Endothelial cell of umbilical vein (primary cell): ENCODE measurements around the gene GPR158. TPM values are rescaled to one million over a fixed set of nuclear protein-coding genes. Genes with fewer than 3 reads are reported as not detected.

Experiments
- BruUV-seq: library from RNA; stranded (reverse); fragments of 400-500 nt; replicated peaks from 2 replicates; lab custom pipeline; 2021; lab: Mats Ljungman, UMichigan
- CTCF ChIA-PET: fragments of 300-600, 350-600 bp; sonication (Branson Sonifier 250); formaldehyde crosslinking; loops from one replicate; lab custom pipeline; 2021; ENCODE audit warnings: antibody characterized with exemption, inconsistent platforms; lab: Charles Lee
- POLR2A ChIA-PET: fragments of 300-600, 350-600 bp; sonication (Branson Sonifier 250); formaldehyde crosslinking; loops from one replicate; lab custom pipeline; 2021; ENCODE audit warnings: antibody characterized with exemption, inconsistent platforms; lab: Charles Lee
- DNase-seq: peaks from one replicate; pipeline ENCODE4 v3.0.0-alpha.2; 2011; ENCODE audit warnings: low read depth, low spot score
- FAIRE-seq: peaks from 2 replicates; lab custom pipeline; 2011; peaks lifted over from hg19 to GRCh38; lab: Jason Lieb, UNC
- H2AFZ ChIP-seq: 2 replicates; pipeline ENCODE4 v1.6.0; 2012; ENCODE audit warnings: low read depth, low read length, control low read depth, inconsistent platforms
- H3K27ac ChIP-seq: 2 replicates; pipeline ENCODE4 v1.5.1; 2011; ENCODE audit warnings: low read depth, mild to moderate bottlenecking, control low read depth, low read length, moderate library complexity; ENCODE audit not compliant: insufficient read depth
- H3K27me3 ChIP-seq, 2 experiments: 2 replicates each; pipeline versions ENCODE4 v1.6.0 to v1.6.1; 2011; ENCODE audit warnings: low read length in 2 of 2, mixed read lengths in 1 of 2; ENCODE audit not compliant: control insufficient read depth in 2 of 2, insufficient read depth in 2 of 2
- H3K36me3 ChIP-seq, 2 experiments: 2 replicates in 1 of 2; 3 replicates in 1 of 2; pipeline ENCODE4 v1.5.1; 2011; ENCODE audit warnings: low read length in 2 of 2, mild to moderate bottlenecking in 1 of 2, moderate library complexity in 1 of 2; ENCODE audit not compliant: control insufficient read depth in 2 of 2, insufficient read depth in 2 of 2; ENCODE audit errors: extremely low read depth in 1 of 2
- H3K4me1 ChIP-seq: 3 replicates; pipeline ENCODE4 v1.5.1; 2011; ENCODE audit warnings: mild to moderate bottlenecking, low read length; ENCODE audit not compliant: control insufficient read depth, insufficient read depth; ENCODE audit errors: extremely low read depth
- H3K4me2 ChIP-seq: 2 replicates; pipeline ENCODE4 v1.6.1; 2011; ENCODE audit warnings: low read length, control low read depth, mixed read lengths; ENCODE audit not compliant: insufficient read depth
- H3K4me3 ChIP-seq, 3 experiments: fragments of 200-600 bp in 1 of 3; sonication (generic), shearing (Covaris generic) in 1 of 3; replicated peaks in 1 of 3; 2 replicates each; pipeline ENCODE4 v1.5.1; 2011 to 2016; ENCODE audit warnings: control low read depth in 3 of 3, low read length in 3 of 3, mild to moderate bottlenecking in 2 of 3, inconsistent platforms in 1 of 3, low read depth in 1 of 3, moderate library complexity in 1 of 3; ENCODE audit not compliant: insufficient read depth in 1 of 3
- H3K79me2 ChIP-seq: 2 replicates; pipeline ENCODE4 v1.6.0; 2012; ENCODE audit warnings: low read length, inconsistent platforms; ENCODE audit not compliant: control insufficient read depth, insufficient read depth
- H3K9ac ChIP-seq: replicated peaks from 2 replicates; pipeline ENCODE3; 2011; ENCODE audit warnings: low read length, control low read depth; ENCODE audit not compliant: insufficient read depth; ENCODE audit errors: extremely low read depth
- H3K9me1 ChIP-seq: replicated peaks from 3 replicates; pipeline ENCODE4 v1.6.0; 2011; ENCODE audit warnings: mild to moderate bottlenecking, low read length; ENCODE audit not compliant: control insufficient read depth, insufficient read depth; ENCODE audit errors: extremely low read depth
- H3K9me3 ChIP-seq: replicated peaks from 2 replicates; pipeline ENCODE4 v1.5.1; 2012; ENCODE audit warnings: low read length, inconsistent platforms; ENCODE audit not compliant: control insufficient read depth, insufficient read depth
- H4K20me1 ChIP-seq: replicated peaks from 2 replicates; pipeline ENCODE3; 2011; ENCODE audit warnings: mild to moderate bottlenecking, low read length; ENCODE audit not compliant: control insufficient read depth, insufficient read depth; ENCODE audit errors: extremely low read depth
- EZH2 ChIP-seq: IDR thresholded peaks from 2 replicates; pipeline ENCODE4 v1.6.1; 2012; ENCODE audit warnings: borderline replicate concordance, low read depth, mild to moderate bottlenecking, moderate library complexity, low read length, inconsistent platforms; ENCODE audit not compliant: severe bottlenecking
- FOS ChIP-seq: IDR thresholded peaks from 2 replicates; pipeline ENCODE4 v1.6.1; 2011; ENCODE audit warnings: mild to moderate bottlenecking, low read length, moderate library complexity, borderline replicate concordance; ENCODE audit not compliant: insufficient read depth
- GATA2 ChIP-seq: IDR thresholded peaks from 2 replicates; pipeline ENCODE4 v1.7.0; 2011; ENCODE audit warnings: low read depth, mild to moderate bottlenecking, moderate library complexity, mixed read lengths, low read length; ENCODE audit not compliant: insufficient read length, insufficient read depth
- JUN ChIP-seq: IDR thresholded peaks from 2 replicates; pipeline ENCODE4 v1.6.1; 2011; ENCODE audit warnings: borderline replicate concordance, low read depth; ENCODE audit not compliant: insufficient read length, insufficient read depth
- MAX ChIP-seq: IDR thresholded peaks from 2 replicates; pipeline ENCODE4 v1.6.1; 2011; ENCODE audit not compliant: insufficient read depth, insufficient read length
- MYC ChIP-seq: IDR thresholded peaks from one replicate; pipeline ENCODE4 v1.6.1; 2011; ENCODE audit warnings: mild to moderate bottlenecking, low read depth, low read length
- POLR2A ChIP-seq: IDR thresholded peaks from 2 replicates; pipeline ENCODE4 v1.6.1; 2012; ENCODE audit warnings: low read depth, mild to moderate bottlenecking, control low read depth, low read length
- POLR2AphosphoS5 ChIP-seq: IDR thresholded peaks from 2 replicates; pipeline ENCODE4 v1.6.1; 2012; ENCODE audit warnings: low read depth, mild to moderate bottlenecking, control low read depth, low read length, moderate library complexity; ENCODE audit not compliant: insufficient read depth
- dilution Hi-C: fragments of 300-500 bp; cut with MboI; formaldehyde crosslinking; loops from one replicate; pipeline ENCODE4 v1.15.0; 2019; ENCODE audit warnings: low sequenced_read_pairs; ENCODE audit not compliant: extremely low pct_ligation_motif_present
- intact Hi-C: fragments of 100-400 bp; cut with micrococcal nuclease; formaldehyde crosslinking; loops from one replicate; pipeline ENCODE4 v1.10.0; 2022
- polyA plus RNA-seq, 4 experiments: library from polyadenylated mRNA; depleted of rRNA in 3 of 4; stranded (reverse) in 3 of 4; unstranded in 1 of 4; fragments of >200 nt; gene quantifications; 2 replicates each; pipeline versions ENCODE4 v1.2.1 to v1.2.3, GENCODE V29; 2011 to 2012; ENCODE audit warnings: missing spikeins in 1 of 4
- total RNA-seq: library from RNA; stranded (reverse); gene quantifications from 2 replicates; pipeline ENCODE4 v1.2.3, GENCODE V29; 2021
- TF ChIP-seq, protein P1 (sequence below), 2 donors: IDR thresholded peaks; 1 replicate in 1 of 2; 2 replicates in 1 of 2; pipeline ENCODE4 v1.5.1; 2011; ENCODE audit warnings: low read length in 2 of 2, mild to moderate bottlenecking in 2 of 2, moderate library complexity in 2 of 2, control low read depth in 1 of 2, inconsistent platforms in 1 of 2, low read depth in 1 of 2; ENCODE audit not compliant: insufficient read depth in 1 of 2; ENCODE audit errors: extremely low read depth in 1 of 2

The GPR158 gene
- total and polyA plus RNA-seq, 2 donors (not counting 3 experiments of a cell fraction or from before 2014, with no cell fraction given): not detected

GRCh38 chr10:25176421-25176968 is 1.7 kb downstream of the GPR158 start:
- no peaks in the 10 kb centered on the region for H3K79me2 ChIP-seq
- no peaks in the 10 kb centered on the region for H3K9me3 ChIP-seq
- peaks cover 4% of the 10 kb centered on the region for H3K4me1 ChIP-seq
- DNase-seq: no peak
- TF ChIP-seq, protein P1, sequence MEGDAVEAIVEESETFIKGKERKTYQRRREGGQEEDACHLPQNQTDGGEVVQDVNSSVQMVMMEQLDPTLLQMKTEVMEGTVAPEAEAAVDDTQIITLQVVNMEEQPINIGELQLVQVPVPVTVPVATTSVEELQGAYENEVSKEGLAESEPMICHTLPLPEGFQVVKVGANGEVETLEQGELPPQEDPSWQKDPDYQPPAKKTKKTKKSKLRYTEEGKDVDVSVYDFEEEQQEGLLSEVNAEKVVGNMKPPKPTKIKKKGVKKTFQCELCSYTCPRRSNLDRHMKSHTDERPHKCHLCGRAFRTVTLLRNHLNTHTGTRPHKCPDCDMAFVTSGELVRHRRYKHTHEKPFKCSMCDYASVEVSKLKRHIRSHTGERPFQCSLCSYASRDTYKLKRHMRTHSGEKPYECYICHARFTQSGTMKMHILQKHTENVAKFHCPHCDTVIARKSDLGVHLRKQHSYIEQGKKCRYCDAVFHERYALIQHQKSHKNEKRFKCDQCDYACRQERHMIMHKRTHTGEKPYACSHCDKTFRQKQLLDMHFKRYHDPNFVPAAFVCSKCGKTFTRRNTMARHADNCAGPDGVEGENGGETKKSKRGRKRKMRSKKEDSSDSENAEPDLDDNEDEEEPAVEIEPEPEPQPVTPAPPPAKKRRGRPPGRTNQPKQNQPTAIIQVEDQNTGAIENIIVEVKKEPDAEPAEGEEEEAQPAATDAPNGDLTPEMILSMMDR (IDR thresholded peaks at IDR 0.05; ENCODE audit: extremely low read depth in 1 of 2, insufficient read depth in 1 of 2, low read depth in 1 of 2, low read length in 2 of 2): no peak
- TF ChIP-seq EZH2 (no peak), JUN (no peak), POLR2A (no peak)
- CTCF ChIA-PET: no interaction called here
- intact Hi-C loops: no loop called here
- BruUV-seq: no TSS peak
- no peak overlapping the region for H3K4me2 ChIP-seq
- no peaks in the 10 kb centered on the region for H3K9me1 ChIP-seq
- no peak overlapping the region for H2AFZ ChIP-seq
- dilution Hi-C loops: no loop called here
- H3K27me3 ChIP-seq: peaks cover 24 to 38% of the 10 kb centered on the region in 2 experiments
- H3K36me3 ChIP-seq: no peaks in the 10 kb centered on the region
- H4K20me1 ChIP-seq: no peaks in the 10 kb centered on the region
- no peak for FAIRE-seq
- H3K27ac ChIP-seq: no peak overlapping the region
- POLR2A ChIA-PET: no interaction called here
- H3K4me3 ChIP-seq: no peak overlapping the region
- no peak overlapping the region for H3K9ac ChIP-seq

DNA sequence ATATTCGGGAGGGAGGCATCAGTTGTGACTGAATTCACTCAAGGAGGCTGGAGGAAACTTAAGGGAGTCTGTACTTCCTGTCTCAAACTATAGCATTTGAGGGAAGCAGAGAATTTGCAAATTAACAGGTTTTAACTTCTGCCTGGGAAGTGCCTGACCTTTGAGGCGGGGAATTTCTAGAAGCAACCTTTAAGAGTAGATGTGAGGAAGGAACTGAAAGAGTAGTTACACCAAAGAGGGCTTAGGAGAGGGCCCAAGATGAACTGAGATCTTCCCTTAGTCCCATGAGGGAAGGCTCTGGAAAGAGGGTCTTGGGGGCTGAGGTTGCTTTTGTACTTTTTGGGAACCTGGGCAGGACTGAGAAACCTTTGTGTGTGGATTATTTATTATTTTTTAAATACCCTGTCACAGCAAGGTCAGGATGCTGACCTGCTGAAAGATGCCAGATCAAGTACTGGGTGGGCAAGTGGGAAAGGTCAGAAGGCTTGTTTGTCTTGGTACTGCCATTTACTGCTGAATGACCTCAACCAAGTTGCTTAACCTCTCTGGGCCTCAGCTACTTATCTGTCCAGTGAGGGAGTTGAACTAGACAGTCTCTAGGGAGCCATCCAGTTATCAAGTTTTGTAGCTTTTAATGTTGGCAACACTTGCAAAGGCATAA is 2.4 kb downstream of the GPR158 start:
- H3K4me3 ChIP-seq: no peak overlapping the region
- peaks cover 4% of the 10 kb centered on the region for H3K4me1 ChIP-seq
- no peaks in the 10 kb centered on the region for H3K9me3 ChIP-seq
- FAIRE-seq (no peak), DNase-seq (no peak)
- no peaks in the 10 kb centered on the region for H3K79me2 ChIP-seq
- H3K36me3 ChIP-seq: no peaks in the 10 kb centered on the region
- H2AFZ ChIP-seq: no peak overlapping the region
- TF ChIP-seq POLR2A: no peak
- TF ChIP-seq MAX: no peak
- TF ChIP-seq GATA2: no peak
- no peak for TF ChIP-seq MYC
- no peak for TF ChIP-seq JUN
- no peak for TF ChIP-seq FOS
- TF ChIP-seq POLR2AphosphoS5: no peak
- TF ChIP-seq, protein P1 (IDR thresholded peaks at IDR 0.05; ENCODE audit: extremely low read depth in 1 of 2, insufficient read depth in 1 of 2, low read depth in 1 of 2, low read length in 2 of 2): no peak
- no peak for TF ChIP-seq EZH2
- no peak overlapping the region for H3K4me2 ChIP-seq
- BruUV-seq: no TSS peak
- H4K20me1 ChIP-seq: no peaks in the 10 kb centered on the region
- no peak overlapping the region for H3K27ac ChIP-seq
- intact Hi-C loops (no loop called here), dilution Hi-C loops (no loop called here)
- POLR2A ChIA-PET: no interaction called here
- no peak overlapping the region for H3K9ac ChIP-seq
- H3K9me1 ChIP-seq: no peaks in the 10 kb centered on the region
- CTCF ChIA-PET: no interaction called here
- peaks cover 24 to 38% of the 10 kb centered on the region in 2 experiments for H3K27me3 ChIP-seq
